GM18951 (cell line): ENCODE results near the gene NUDT8.
"Not testable (repeated sequence)": the region's sequence is repeated elsewhere in the genome, so short reads cannot be mapped to it uniquely, and the experiment has no call there.

Source experiments
- POLR2A ChIP-seq: IDR thresholded peaks from 4 replicates; pipeline ENCODE4 v1.6.1; 2011; ENCODE audit warnings: mild to moderate bottlenecking; ENCODE audit not compliant: insufficient read length, insufficient read depth; ENCODE audit errors: extremely low read depth
- in situ Hi-C: fragments of 300-500 bp; cut with MboI; formaldehyde crosslinking; loops from one replicate; pipeline ENCODE4 v1.12.0; 2022; ENCODE audit warnings: low sequenced_read_pairs, mixed read lengths, inconsistent platforms; ENCODE audit not compliant: unreplicated experiment

NUDT8 gene

DNA sequence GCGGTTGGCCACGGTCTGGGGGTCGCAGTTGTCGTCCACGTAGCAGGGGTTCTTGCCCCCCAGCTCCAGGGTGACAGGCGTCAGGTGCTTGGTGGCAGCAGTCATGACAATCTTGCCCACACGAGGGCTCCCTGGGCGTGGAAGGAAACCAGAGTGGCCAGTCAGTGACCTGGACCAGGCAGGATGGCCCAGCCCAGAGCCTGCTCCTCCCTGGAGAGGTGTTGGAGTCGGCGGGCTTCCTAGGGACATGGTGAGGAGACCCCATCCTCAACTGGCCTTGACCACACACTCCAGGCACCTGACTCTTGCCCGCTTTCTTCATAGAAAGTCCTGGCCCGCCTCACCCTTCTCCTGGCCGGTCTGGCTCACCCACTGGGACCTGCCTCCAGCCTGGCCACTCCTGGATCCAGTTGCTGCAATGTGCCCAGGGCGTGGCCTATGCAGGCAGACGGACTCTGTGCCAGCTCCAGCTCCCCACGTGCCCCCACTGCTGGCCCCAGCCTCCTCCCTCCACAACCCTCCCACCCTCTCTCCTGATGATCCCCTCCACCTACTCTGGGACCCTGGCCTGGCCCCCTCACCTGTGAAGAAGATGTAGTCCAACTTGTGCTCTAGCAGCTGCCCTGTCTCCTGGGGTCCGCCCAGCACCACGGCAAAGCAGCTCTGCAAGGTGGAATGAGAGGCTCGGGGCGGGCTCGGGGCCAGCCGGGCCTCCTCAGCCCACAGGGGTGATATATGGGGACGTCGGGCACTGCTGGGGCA, 36.0 kb upstream of the NUDT8 start:
- no peak for TF ChIP-seq POLR2A
- in situ Hi-C loops: no loop called here

GRCh38 chr11:67664696-67665540, 35.2 kb upstream of the NUDT8 start:
- no peak for TF ChIP-seq POLR2A
- in situ Hi-C loops: no loop called here

GRCh38 chr11:67664213-67664585, 34.5 kb upstream of the NUDT8 start:
- no peak for TF ChIP-seq POLR2A
- in situ Hi-C loops: no loop called here

GRCh38 chr11:67663532-67664212, 33.9 kb upstream of the NUDT8 start:
- TF ChIP-seq POLR2A: no peak
- in situ Hi-C loops: no loop called here

DNA sequence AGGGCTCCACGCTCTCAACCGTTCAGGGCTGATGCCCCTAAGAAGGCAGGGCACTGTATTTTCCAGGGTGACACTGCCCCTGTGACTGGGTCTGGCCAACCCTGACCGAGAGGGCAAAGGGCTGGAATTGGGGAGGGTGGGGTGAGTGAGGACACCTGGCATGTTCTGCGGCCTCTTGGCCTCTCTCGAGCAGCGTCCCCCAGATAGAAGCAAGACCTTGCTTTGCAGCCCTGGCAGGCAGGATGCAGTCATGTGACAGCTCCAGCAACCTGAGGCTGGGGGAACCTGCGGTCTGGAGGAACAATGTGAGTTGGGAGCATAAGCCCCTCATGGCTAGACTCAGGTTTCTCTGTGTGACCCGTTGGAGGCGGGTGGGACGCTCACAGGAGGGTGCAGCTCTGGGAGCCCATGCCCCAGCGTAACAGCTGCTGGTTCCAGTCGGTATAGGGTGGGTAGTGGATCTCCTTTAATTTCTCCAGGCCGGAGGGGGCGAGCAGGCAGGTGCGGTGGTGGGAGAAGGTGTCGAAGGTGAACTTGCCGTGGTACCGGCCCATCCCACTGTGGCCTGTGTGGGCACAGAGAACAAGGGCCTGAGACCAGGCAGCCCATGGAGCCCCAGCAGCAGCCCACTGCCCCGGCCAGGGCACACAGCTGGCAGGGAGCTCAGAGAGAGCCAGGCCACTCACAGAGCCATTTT, 33.2 kb upstream of the NUDT8 start:
- no peak for TF ChIP-seq POLR2A
- in situ Hi-C loops: no loop called here

GRCh38 chr11:67662142-67662834, 32.6 kb upstream of the NUDT8 start:
- no peak for TF ChIP-seq POLR2A
- in situ Hi-C loops: no loop called here

DNA sequence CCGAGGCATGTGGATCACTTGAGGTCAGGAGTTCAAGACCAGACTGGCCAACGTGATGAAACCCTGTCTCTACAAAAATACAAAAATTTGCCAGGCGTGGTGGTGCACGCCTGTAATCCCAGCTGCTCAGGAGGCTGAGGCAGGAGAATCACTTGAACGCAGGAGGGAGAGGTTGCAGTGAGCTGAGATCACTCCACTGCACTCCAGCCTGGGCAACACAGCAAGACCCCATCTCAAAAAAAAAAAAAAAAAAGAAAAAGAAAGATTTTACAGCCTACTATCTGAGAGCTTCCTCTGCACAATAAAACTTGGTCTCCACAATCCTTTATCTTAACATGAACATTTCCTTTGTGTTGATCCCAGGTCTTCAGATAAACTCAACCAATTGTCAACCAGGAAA, 31.0 kb upstream of the NUDT8 start:
- in situ Hi-C loops: not testable (repeated sequence)

DNA sequence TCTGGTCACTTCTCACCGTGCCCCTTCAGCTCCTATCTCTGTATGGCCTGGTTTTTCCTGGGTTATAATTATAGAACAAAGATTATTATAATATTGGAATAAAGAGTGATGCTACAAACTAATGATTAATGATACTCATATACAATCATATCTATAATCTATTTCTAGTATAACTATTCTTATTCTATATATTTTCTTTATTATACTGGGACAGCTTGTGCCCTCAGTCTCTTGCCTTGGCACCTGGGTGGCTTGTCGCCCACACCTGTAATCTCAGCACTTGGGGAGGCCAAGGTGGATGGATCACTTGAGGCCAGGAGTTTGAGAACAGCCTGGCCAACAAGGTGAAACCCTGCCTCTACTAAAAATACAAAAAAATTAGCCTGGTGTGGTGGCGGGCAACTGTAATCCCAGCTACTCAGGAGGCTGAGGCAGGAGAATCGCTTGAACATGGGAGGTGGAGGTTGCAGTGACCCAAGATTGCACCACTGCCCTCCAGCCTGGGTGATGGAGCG, 30.0 kb upstream of the NUDT8 start:
- in situ Hi-C loops: not testable (repeated sequence)

DNA sequence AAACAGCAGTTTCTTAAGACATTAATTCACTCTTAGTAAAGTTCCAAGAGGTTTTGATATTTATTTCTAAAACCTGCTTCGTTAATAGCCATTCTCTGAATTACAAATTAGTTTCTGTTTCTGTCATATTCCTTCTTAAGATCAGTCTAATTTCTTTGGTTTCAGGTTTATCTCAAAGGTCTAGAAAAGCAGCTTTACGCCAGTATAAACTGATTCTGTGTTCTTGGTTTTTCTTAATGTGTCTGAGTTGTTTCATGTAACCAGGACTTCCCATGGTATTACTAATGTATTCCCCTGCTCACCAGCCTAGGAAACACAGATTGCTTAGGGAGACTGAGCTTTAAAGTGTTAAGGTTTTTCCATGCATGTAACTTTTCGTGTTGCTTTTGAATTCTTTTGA, 27.6 kb upstream of the NUDT8 start:
- no peak for TF ChIP-seq POLR2A
- in situ Hi-C loops: no loop called here

GRCh38 chr11:67656278-67656922, 26.7 kb upstream of the NUDT8 start:
- no peak for TF ChIP-seq POLR2A
- in situ Hi-C loops: no loop called here

DNA sequence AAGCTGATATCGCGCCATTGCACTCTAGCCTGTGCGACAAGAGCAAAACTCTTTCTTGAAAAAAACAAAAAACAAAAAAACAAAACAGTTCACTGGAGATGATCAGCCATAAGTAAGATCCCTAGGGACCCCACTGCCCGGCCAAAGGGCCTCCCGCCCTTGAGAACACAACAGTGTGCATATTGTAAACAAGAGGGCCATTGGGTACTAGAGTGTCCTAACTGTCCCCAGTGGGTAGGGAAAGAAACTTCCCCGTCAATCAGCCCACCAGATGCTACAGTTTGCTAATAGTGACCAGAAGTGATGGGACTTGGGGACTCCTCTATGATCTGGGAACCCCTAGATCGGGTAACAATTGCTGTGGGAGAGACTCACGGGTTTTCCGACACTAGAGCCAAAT, 24.5 kb upstream of the NUDT8 start:
- no peak for TF ChIP-seq POLR2A
- in situ Hi-C loops: no loop called here
